ENCODE results near the gene SH2D2A.

DNA sequence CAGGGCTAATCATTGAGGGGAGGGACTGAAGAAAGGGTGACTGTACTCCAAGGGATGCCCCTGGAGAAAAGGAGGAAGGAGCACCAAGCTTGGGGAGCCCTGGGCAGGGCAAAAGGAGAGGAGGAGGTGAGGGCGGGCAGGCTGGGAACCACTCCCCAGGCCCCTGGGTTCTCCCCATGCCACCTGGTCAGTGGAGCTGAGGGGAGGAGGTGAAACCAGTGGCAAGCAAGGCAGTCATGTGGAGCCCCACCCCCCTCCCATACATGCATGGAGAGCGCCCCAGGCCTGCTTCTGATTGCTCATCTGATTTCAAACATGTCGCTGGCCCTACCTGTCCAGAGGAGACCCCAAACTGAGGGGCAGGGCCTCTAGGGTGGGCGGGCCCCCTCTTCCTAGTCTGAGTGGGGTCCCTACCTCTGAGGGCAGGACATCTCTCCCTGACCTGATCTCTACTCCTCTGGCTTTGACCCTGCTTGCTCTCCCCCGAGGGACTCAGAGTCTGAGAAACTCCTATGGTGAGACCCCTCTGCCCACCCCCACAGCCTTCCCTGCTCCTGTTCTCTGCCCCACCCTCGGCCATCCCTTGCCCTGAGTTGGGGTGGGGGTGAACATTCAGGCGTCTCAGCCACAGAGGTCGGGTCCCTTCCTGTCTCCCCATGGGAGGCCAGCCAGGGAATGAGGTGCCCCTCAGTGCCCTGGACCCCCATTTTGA, 23.7 kb upstream of the SH2D2A start:
- no peak for TF ChIP-seq CTCF (IDR thresholded peaks at IDR 0.05)
- no peak for TF ChIP-seq POLR2A (IDR thresholded peaks at IDR 0.05)
- TF ChIP-seq EP300 (IDR thresholded peaks at IDR 0.05) = no peak

Measured in tibial nerve (tissue), 4 donors.